NCI-H2196 (cell line): ENCODE results near the gene SLC4A11.
"Not testable (repeated sequence)": the region's sequence is repeated elsewhere in the genome, so short reads cannot be mapped to it uniquely, and the experiment has no call there.

ENCODE experiments used
- DNase-seq: peaks from one replicate; lab custom pipeline; 2025; ENCODE audit not compliant: unreplicated experiment; lab: John Stamatoyannopoulos, UW

The SLC4A11 gene

DNA sequence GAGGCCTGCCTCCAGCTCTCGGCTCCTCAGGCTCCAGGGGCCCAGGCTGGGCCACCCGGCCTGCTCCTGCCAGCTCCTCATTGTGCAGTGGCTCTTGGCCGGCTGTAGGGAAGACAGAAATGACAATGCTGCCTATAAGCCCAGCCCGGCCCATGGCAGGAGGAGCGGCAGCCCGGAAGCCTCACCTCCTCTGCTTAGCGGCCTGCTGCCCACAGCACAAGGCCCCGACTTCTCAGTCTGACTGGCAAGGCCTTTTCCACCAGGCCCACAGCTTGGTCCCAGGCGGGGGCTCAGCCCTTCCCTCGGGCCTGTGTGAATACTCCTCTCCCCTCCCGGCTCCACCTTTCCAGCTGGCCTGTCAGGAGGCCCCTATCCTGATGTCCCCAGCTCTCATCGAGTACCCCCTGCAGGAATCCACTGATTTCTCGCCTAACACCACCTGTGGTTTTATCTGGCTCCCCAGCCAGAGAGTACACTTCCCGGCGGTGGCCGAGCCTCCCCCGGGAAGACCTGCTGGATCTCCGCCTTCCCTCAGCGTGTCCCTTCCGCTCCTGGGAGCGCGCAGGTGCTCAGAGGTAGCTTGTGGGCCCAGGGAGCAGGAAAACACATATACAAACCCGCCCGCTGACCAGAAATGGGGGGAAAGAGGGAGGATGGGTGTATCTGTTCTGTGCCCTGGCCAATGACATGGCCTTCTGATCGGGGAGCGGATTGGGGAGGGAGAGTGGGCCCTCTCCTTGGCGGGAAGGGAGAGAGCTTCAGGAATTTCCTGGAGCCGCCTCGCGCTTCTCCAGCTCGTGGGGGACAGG, 35.5 kb downstream of the SLC4A11 start:
- peak; percentile 35 for DNase-seq

DNA sequence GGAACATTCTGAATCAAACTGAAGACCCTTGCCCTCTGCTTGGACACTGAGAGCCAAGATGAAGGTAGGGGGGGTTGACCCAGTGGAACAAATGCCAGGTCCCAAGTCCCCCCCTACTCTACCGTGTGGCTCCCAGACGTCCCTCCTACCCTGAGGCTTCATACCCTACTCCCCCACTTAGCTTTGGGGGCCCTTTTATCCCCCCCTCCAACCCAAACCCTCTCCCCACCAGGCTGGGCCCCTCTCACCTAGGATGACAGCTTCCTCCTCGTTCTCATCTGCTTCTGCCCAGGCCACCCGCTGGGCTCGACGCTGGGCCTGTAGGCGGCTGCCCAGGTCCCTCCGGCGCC, 36.0 kb downstream of the SLC4A11 start:
- no peak for DNase-seq

DNA sequence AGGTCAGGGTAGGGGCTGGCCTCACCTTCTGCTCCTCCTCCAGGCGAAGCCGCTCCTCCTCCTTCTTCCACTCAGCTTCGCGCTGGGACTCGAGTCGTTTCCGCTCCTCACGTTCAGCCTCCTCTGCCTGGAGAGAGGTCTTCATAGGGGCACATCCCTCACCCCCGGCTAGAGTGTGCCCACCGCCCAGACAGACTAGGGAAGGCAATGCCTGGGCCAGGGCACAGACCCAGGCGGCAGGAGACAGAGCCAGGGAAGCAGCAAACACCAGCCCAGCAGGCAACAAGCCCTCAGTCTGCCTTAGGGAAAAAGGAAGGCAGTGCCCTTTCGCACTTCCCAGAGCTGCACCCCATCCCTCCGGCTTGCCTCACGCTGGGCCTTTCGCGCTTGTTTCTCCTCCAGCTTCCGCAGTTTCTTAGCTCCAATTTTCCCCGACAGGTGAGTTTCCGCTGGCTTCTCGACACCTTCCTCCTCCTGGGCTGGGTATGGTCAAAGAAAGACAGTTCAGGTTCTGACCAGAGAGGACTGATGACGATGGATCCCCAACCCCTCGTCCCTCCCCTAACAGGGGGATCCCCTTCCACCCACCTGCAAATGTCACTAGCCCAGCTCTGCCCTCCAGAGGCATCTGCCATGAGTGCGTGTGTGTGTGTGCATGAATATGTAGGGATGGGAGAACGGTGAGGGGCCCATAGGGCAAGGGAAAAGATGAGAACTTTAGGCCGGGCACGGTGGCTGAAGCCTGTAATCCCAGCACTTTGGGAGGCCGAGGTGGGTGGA, 38.8 kb downstream of the SLC4A11 start:
- no peak for DNase-seq

DNA sequence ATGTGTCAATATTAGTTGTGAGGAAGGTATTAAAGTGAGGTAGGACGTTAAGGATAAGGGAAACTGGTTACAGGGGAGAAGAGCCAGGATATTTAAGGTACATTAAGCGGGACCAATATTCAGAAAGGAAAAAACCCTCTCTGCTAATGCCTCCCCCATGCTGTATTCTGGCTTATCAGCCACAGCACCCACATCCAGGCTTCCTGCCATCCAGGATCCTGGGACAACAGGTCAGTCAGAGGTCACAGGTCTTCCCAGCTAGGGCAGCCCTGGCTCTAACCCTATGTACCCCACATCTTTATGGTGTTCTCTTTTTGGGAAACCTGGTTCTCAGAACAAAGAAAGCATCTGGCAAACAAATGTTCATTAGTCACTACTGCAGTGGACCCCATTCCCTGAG, 39.8 kb downstream of the SLC4A11 start:
- no peak for DNase-seq

DNA sequence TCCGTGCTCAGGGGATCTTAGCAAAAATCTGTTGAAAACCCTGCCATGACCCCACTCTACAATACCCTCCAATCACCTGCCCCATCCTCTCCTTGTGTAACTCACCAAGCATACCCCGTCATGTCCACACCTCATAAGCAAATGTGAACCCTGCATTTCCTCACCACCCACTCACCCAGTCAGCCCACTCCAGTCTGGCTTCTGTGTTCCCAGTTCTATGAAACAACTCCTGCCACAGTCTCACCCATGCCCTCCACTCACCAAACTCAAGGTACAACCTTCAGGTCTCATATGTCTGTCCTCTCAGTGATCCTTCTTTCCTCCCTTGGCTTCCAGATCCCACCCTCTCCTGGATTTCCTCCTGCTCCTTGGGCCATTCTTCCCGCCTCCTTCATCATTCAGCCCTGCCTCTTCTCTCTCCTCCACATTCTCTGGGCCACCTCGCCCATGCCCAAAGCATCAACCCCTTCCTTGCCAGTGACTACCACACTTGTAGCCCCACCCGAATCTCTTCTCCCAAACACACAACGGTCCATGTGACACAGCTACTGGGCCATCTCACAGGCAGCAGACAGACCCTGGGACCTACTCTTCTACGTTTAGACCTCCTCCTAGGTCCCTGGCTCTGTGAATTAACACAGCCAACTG, 43.3 kb downstream of the SLC4A11 start:
- no peak for DNase-seq

DNA sequence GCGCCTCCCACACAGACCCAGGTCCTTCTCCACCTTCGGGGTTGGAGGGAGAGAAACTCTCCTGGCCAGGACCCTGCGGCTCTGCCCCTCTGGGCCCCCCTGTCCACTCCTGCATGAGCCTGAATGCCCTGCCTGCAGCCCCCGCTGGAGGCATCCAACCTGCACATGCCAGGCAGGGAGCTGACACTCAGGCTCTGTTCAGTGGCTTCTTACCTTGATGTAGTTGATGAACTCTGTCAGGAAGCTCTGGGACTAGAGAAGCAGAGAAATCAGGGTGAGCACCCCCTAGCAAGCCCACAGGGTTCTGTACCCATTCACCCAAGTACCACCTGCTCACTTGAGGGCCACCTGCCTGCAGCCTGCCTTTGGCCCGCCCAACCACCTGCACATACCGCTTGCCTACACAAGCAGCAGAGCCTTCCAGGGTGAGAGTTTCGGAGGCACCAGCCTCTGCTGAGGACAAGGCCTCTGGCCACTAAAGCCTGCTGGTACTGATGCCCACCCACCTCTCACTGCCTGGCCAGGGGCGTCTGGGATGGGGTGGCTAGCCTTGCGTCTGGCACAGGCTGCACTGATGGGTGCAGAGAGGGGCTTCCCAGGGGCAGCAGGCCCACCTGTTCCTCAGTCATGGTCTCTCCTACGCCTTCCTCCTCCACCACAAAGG, 44.2 kb downstream of the SLC4A11 start:
- no peak for DNase-seq

DNA sequence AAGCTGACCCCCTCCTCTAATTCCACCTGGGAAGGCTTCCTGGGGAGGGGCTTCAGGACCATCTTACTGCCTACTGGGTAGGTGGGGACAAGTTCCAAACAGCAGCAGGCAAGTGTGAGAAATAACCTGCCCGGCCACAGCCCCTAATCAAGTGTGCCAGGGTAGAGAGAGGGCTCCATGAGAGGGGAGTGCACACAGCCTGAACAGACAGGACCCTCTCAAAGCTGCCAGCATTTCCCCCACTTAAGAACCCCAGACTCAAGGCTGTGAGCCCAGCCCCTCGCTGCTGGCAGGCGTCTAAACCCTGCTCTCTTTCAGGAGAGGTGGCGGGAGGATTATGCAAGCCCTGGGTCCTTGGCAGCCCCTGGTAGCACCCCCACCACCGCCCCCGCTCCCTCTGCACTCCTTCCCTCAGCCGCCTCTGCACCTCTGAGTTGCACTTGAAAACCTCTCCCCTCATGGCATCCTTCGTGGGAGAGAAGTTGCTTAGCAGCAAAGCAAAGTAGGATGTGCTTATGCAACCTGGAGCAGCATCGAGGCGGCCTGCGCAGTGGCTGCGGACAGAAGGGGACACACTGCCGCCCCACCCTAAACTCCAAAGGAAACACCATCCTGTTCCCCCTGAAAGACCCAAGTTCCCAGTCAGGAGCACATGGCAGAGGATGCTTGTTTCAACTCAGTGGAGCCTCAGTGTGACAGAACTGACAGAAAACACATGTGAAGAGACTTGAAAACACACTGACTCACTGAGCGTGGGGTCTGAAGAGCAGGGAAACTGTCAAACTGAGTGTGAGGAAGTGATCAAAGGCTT, 45.0 kb downstream of the SLC4A11 start:
- no peak for DNase-seq

DNA sequence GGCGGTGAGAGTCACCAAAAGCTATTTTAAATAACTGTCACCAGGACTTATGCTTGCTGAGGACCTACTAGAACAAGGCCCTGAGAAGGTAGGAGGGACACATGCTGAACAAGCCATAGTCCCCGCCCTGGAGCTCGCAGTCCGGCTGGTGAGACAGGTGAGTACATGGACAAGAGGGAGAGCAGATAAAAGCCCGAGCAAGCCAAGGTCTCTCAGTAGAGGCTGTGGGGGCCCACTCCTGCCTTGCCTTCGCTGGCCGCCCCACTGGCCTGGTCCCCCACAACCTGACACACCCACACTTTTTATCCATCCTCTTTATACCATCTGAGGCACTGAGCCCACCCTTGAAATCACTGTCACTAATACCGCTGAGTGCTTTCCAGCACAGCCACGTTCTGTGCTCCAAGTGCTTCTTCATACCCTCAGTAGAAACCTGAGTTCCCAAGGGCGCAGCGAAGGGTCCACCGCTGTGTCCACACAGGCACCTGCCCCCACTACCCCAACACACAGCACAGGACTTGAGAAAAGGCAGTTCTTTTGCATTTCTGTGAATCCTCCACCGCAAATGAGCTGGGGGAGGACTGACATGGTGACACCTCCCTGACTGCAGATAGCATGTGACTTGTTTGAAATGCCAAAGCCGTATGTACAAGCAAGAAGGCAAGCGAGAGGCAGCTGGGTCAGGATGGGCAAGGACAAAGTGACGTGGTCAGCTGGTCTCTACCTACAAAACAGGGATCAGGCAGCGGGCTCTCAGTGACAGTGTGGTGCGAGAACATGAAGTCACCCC, 46.6 kb downstream of the SLC4A11 start:
- no peak for DNase-seq

DNA sequence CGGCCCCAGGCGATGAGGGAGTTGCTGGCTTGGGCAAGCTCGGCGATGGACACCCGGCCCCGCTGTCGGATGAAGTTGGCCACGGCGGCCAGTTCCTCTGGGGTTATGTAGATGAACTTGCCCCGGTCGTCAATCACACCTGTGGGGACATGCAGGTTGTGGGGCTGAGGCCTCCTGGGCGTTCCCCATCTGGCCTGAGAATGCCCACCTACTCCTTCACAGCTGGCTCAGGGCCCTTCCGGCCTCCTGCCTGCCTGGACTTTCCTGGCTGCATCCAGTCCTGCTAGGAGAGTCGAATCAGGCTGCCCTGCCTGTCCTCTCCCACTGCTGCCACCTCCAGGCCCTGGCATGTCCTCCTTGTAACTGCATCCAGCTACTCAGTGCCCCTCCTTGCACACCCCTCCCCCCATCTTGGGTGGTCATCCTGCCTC, 48.3 kb downstream of the SLC4A11 start:
- DNase-seq, result no peak

DNA sequence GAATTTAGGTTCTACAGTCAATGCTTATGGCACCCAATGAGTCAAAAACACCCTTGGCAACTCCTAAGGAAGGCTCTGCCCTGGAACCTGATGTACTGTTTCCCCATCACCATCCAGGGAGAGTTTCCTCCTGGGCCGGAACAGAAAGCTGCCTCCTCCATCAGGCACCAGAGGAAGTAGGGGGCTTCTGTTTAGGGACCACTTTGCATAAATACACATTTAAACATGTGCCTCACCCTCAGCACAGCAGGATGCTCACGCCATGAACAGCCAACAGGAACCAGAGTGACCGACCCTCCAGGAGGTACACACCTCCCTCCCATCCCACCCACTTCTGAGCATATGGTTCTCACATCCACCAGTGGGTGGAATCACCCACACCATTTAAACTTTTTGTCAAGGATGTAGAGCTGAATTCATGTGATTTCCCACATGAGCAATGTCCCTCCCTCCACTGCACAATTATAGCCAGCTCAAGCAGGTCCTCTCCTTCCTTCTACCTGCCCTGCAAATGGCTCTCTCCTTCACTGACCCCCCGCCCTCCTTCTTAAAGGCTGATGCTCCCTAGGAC, 49.3 kb downstream of the SLC4A11 start:
- DNase-seq, result no peak

DNA sequence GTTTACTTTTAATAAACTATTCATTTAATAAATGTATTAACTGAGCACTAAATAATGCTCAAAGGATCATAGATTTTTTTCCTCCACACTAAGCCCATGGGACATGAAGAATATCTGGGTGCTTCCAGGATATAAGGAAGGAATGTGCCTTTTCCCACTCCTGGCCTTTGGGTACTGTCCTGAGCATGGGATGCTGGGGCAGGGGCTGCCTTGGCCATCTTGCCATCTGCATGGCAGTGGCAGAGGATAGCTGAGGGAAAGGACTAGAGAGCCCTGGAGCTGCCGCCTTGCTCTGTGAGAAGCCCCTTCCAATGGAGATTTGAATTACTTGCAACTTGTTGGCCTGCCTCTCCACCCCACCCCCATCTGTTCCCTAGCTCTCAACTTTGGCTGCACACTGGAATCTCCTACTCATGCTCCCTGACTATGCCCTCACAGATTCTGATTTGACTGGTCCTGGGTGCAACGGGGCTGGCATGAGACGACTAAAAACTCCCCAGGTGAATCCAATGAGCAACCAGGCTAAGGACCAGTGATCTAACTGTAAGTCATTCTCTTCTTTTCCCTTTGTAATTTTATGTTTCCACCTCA, 50.1 kb downstream of the SLC4A11 start:
- no peak for DNase-seq

DNA sequence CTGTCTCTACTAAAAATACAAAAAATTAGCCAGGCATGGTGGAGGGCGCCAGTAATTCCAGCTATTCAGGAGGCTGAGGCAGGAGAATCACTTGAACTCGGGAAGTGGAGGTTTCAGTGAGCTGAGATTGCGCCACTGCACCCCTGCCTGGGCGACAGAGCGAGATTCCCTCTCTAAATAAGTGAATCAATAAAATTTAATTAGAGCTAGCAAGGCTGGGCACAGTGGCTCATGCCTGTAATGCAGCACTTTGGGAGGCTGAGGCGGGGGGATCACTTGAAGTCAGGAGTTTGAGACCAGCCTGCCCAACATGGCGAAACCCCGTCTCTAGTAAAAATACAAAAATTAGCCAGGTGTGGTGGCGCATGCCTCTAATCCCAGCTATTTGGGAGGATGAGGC, 51.1 kb downstream of the SLC4A11 start:
- DNase-seq, result not testable (repeated sequence)

DNA sequence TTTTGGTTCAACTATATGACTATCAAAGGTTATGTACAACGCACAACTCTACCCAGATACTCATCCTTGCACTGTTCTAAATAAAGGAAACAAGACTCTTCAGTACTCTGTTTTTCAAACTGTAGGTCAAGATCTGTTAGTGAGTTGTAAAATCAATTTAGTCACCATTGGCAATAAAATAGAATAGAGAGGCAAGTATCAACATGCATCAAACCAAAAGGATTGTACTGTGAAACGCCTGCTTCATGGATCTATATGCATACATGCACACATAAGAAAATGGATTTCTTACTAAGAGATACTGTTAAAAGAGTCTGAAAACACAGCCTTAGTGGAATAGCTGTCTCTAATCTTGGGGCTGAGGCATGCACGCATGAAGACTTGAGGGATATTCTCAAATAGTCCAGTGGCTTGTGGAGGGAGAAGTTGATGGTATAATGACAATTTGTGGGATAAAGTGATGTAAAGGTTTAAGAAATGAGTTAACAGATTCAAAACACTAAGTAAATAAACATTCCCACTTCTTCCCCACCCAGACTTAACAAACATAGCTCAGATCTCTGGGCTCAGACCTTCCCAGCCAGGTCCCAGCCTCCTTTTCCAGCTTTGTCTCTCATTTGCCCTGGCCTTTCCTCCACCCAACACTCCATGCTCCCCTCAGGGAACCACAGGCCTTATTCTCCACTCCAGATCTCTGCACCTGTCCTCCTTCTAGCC, 54.9 kb downstream of the SLC4A11 start:
- no peak for DNase-seq

DNA sequence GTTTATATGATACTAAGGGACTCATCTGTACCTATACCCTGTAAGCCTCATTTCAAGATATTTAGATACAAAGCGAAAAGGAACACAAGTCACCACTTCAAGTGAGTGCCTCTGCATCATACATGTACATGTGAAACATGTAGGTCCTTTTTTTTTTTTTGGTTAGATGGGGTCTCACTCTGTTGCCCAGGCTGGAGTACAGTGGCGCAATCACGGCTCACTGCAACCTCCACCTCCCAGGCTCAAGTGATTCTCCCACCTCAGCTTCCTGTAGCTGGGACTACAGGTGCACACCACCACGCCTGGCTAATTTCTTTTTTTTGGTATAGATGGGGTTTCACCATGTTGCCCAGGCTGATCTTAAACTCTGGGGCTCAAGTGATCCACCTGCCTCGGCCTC, 56.6 kb downstream of the SLC4A11 start:
- DNase-seq, result not testable (repeated sequence)

DNA sequence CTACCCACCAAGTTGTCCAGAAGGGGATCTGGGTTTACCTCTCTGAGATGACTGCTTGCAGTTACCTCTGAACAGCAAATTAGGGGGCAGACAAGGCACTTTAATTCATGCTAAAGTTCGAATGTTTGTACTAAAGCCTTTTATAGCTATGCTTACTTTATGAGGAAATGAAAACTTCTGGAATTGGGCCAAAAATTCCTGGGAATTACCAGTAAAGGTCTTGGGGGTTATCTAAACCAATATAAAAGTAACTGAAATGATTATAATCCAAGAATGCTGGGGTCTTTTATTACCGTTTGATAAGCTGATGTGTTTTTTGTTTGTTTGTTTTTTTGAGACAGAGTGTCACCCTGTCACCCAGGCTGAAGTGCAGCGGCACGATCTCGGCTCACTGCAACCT, 57.7 kb downstream of the SLC4A11 start:
- DNase-seq, result peak; percentile 41

DNA sequence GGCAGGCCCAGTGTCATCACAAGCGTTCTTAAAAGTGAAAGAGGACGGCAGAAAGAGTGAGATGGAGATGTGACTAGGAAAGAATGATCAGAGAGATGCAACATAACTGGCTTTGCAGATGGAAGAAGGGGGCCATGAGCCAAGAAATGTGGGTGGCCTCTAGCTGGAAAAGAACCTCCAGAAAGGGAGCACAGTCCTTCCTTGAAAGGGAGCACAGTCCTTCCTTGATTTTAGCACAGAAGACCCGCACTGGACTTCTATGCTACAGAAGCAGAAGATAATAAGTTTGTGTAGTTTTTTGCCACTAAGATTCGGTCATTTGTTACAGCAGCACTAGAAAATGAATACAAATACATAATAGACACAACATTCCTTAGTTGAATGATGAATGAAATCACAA, 58.7 kb downstream of the SLC4A11 start:
- DNase-seq, result no peak

DNA sequence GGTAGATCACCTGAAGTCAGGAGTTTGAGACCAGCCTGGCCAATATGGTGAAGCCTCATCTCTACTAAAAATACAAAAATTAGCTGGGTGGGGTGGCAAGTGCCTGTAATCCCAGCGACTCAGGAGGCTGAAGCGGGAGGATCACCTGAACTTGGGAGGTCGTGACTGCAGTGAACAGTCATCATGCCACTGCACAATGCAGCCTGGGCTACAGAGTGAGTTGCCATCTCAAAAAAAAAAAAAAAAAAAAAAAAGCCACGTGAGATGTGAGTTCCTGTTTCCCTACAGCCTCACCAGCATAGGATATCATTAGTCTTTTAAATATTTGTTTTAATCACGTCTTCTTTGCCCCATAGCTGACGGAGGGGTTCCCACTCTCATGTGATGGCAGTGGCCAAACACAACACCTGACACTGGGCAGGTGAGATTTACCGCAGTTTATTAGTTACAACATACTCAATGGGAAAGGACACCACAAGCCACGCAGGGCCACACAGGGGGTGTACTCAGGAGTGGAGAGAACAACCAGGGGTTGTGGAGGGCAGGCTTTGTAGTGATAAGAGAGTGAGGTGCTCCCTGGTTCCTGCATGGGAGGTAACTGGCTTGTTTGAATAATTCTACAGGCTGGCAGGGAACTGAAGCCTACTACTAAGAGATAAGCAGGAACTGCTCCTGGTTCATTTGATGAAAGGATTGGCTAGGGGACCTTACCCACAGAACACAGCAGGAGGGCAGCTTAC, 61.1 kb downstream of the SLC4A11 start:
- no peak for DNase-seq
